ENCODE results near the gene BMP7.

GRCh38 chr20:57298457-57298856, 32.0 kb upstream of the BMP7 start:
- no peak for TF ChIP-seq CTCF (IDR thresholded peaks at IDR 0.05)
- no peak for TF ChIP-seq EP300 (IDR thresholded peaks at IDR 0.05)
- no peak for TF ChIP-seq POLR2A (IDR thresholded peaks at IDR 0.05)
- TF ChIP-seq POLR2AphosphoS5 (IDR thresholded peaks at IDR 0.05): no peak
